HCT116 (cell line): ENCODE results near the gene HOXB3. TPM values are rescaled to one million over a fixed set of nuclear protein-coding genes. Genes with fewer than 3 reads are reported as not detected.

Experiments used
- ATAC-seq: fragments of 200-7000 bp; cut with Tn5 transposase; 2 replicates; pipeline ENCODE4 v1.9.1; 2020; ENCODE audit warnings: mild to moderate bottlenecking, moderate library complexity
- BruUV-seq: library from RNA; stranded (reverse); fragments of 400-500 nt; replicated peaks from 2 replicates; lab custom pipeline; 2021; lab: Mats Ljungman, UMichigan
- CTCF ChIA-PET: fragments of 300-600 bp; sonication (Branson Sonifier 250); formaldehyde crosslinking; loops from one replicate; lab custom pipeline; 2021; ENCODE audit warnings: antibody characterized with exemption; lab: Charles Lee
- POLR2A ChIA-PET: fragments of 300-600, 350-600 bp; sonication (Branson Sonifier 250); formaldehyde crosslinking; loops from one replicate; lab custom pipeline; 2021; ENCODE audit warnings: antibody characterized with exemption; lab: Charles Lee
- RAD21 ChIA-PET, 2 experiments: fragments of 300-600 bp; sonication (Branson Sonifier 250); formaldehyde crosslinking; loops; one replicate each; lab custom pipeline; 2023; ENCODE audit warnings: low total read pairs in 2 of 2; ENCODE audit not compliant: uncharacterized antibody in 2 of 2, unreplicated experiment in 2 of 2, low non-redundant PET in 1 of 2; lab: Charles Lee
- DNase-seq: peaks from one replicate; pipeline ENCODE4 v3.0.0-alpha.2; 2010; ENCODE audit warnings: low read depth, low spot score
- H2AFZ ChIP-seq: fragments of 200-600 bp; shearing (Covaris generic), sonication (generic); 2 replicates; pipeline ENCODE4 v1.6.1; 2017; ENCODE audit warnings: low read depth, mixed run types, mixed read lengths, antibody characterized with exemption, low read length; ENCODE audit not compliant: poor library complexity, severe bottlenecking
- H3K27ac ChIP-seq: 2 replicates; pipeline ENCODE4 v1.5.1; 2012; ENCODE audit warnings: low read depth, low read length
- H3K27me3 ChIP-seq: fragments of 200-600 bp; sonication (generic); 2 replicates; pipeline ENCODE4 v1.6.1; 2016; ENCODE audit warnings: mixed run types, low read length, mixed read lengths; ENCODE audit not compliant: insufficient read depth
- H3K36me3 ChIP-seq, 2 experiments: fragments of 200-500 bp in 1 of 2; fragments of 200-600 bp in 1 of 2; sonication (Bioruptor generic) in 1 of 2; sonication (generic) in 1 of 2; 2 replicates each; pipeline versions ENCODE4 v1.5.1 to v1.6.1; 2014 to 2016; ENCODE audit warnings: low read length in 2 of 2, inconsistent platforms in 1 of 2, mixed read lengths in 1 of 2, mixed run types in 1 of 2; ENCODE audit not compliant: insufficient read depth in 2 of 2, control insufficient read depth in 1 of 2
- H3K4me1 ChIP-seq, 2 experiments: fragments of 200-600 bp in 1 of 2; sonication (generic) in 1 of 2; 2 replicates each; pipeline versions ENCODE4 v1.5.1 to v1.6.1; 2012 to 2017; ENCODE audit warnings: low read length in 2 of 2, inconsistent platforms in 1 of 2, mild to moderate bottlenecking in 1 of 2, mixed read lengths in 1 of 2, mixed run types in 1 of 2, moderate library complexity in 1 of 2; ENCODE audit not compliant: insufficient read depth in 2 of 2, control insufficient read depth in 1 of 2
- H3K4me2 ChIP-seq: fragments of 200-600 bp; sonication (generic); 2 replicates; pipeline ENCODE4 v1.6.1; 2017; ENCODE audit warnings: mixed run types, low read length, mixed read lengths
- H3K4me3 ChIP-seq, 2 experiments: fragments of 200-600 bp in 1 of 2; sonication (generic) in 1 of 2; replicated peaks in 1 of 2; 2 replicates each; pipeline ENCODE4 v1.5.1; 2011 to 2016; ENCODE audit warnings: low read length in 2 of 2, control low read depth in 1 of 2, low read depth in 1 of 2, mild to moderate bottlenecking in 1 of 2, mixed read lengths in 1 of 2, mixed run types in 1 of 2
- H3K79me2 ChIP-seq: fragments of 200-600 bp; sonication (generic); 2 replicates; pipeline ENCODE4 v1.6.1; 2017; ENCODE audit warnings: mild to moderate bottlenecking, mixed run types, low read length, moderate library complexity, mixed read lengths; ENCODE audit not compliant: insufficient read depth
- H3K9ac ChIP-seq: fragments of 200-600 bp; sonication (generic); 2 replicates; pipeline ENCODE4 v1.6.1; 2016; ENCODE audit warnings: low read length, mixed read lengths
- H3K9me2 ChIP-seq: fragments of 200-600 bp; sonication (generic), shearing (Covaris generic); 2 replicates; pipeline ENCODE4 v1.6.1; 2017; ENCODE audit warnings: mixed run types, mild to moderate bottlenecking, moderate library complexity; ENCODE audit not compliant: insufficient read depth
- H3K9me3 ChIP-seq, 2 experiments: fragments of 200-500 bp in 1 of 2; fragments of 200-600 bp in 1 of 2; sonication (Bioruptor generic) in 1 of 2; sonication (generic) in 1 of 2; 2 replicates each; pipeline ENCODE4 v1.6.1; 2014 to 2017; ENCODE audit warnings: low read length in 2 of 2, mixed read lengths in 2 of 2, inconsistent platforms in 1 of 2, low read depth in 1 of 2, mild to moderate bottlenecking in 1 of 2, mixed run types in 1 of 2, moderate library complexity in 1 of 2; ENCODE audit not compliant: control insufficient read depth in 1 of 2, insufficient read depth in 1 of 2
- H4K20me1 ChIP-seq: fragments of 200-600 bp; sonication (generic), shearing (Covaris generic); 2 replicates; pipeline ENCODE4 v1.6.1; 2017; ENCODE audit warnings: mixed run types, mild to moderate bottlenecking, moderate library complexity; ENCODE audit not compliant: insufficient read depth
- CBX3 ChIP-seq: IDR thresholded peaks from 2 replicates; pipeline ENCODE4 v1.6.1; 2012; ENCODE audit warnings: low read depth
- EGR1 ChIP-seq: IDR thresholded peaks from 2 replicates; pipeline ENCODE4 v1.6.1; 2012; ENCODE audit warnings: low read depth
- JUND ChIP-seq: IDR thresholded peaks from 2 replicates; pipeline ENCODE4 v1.6.1; 2012
- POLR2A ChIP-seq: IDR thresholded peaks from 2 replicates; pipeline ENCODE4 v1.7.0; 2011; ENCODE audit warnings: borderline replicate concordance; ENCODE audit not compliant: insufficient read depth, insufficient read length; ENCODE audit errors: extremely low read depth
- POLR2AphosphoS5 ChIP-seq: IDR thresholded peaks from 2 replicates; pipeline ENCODE4 v1.6.1; 2011; ENCODE audit warnings: mild to moderate bottlenecking, low read depth, low read length, moderate library complexity
- RAD21 ChIP-seq: IDR thresholded peaks from 2 replicates; pipeline ENCODE4 v1.6.1; 2012; ENCODE audit warnings: low read depth, mild to moderate bottlenecking
- TCF7L2 ChIP-seq: IDR thresholded peaks from 2 replicates; pipeline ENCODE4 v1.7.0; 2011; ENCODE audit warnings: borderline replicate concordance, inconsistent platforms; ENCODE audit not compliant: insufficient read depth, insufficient read length; ENCODE audit errors: extremely low read depth
- intact Hi-C: fragments of 100-400 bp; cut with micrococcal nuclease; formaldehyde crosslinking; loops from 2 replicates; pipeline ENCODE4 v1.10.0; 2022
- total RNA-seq: library from RNA; stranded (reverse); gene quantifications from one replicate; pipeline ENCODE4 v1.2.1, GENCODE V29; 2021; ENCODE audit not compliant: unreplicated experiment
- TF ChIP-seq, protein P1 (sequence below): IDR thresholded peaks from 2 replicates; pipeline ENCODE4 v1.6.1; 2012
- TF ChIP-seq, protein P2 (sequence below): IDR thresholded peaks from 2 replicates; pipeline ENCODE4 v1.6.1; 2011; ENCODE audit warnings: mild to moderate bottlenecking, low read length, moderate library complexity; ENCODE audit not compliant: insufficient replicate concordance; ENCODE audit errors: extremely low read depth

The HOXB3 gene
- total RNA-seq, 1 experiment from 2014 or later: 19.8 TPM

DNA sequence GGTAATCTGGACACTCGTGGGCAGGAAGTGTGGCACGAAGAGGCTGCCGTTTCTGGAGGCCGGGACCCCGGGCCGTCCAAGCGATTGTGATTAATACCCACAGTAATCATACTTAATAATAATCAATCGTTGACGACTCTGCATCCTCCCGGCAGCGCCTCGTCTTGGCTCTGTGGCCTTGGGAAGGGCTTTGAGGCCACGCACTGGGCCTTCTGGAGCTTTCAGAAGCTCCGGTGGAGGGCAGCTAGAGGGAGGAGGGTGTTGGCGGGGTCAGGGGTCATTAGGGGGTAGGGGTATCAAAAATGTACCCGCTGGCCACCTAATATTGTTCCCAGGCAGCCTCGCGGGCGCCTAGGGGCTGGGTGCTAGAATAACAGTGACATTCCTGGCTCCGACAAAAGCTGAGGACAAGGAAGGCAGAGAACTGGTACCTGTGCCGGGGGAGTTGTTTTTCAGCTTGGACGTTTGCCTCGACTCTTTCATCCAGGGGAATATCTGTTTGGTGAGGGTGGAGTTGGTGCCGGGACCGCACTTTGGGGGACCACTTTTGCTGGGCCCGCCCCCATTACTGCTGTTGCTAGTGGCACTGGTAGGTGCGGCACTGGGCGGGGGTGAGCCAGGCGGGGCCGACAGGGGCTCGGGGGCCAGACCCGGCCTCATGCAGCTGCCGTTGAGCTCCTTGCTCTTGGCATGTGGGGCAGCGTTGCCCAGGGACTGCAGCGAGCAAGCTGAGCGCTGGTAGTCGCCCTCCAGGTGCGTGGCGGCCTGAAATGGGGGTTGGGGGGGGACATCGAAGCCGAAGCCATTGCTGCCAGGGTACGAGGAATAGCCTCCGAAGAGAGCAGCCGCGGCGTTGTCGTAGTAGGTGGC, 38.2 kb downstream of the HOXB3 start:
- Histone ChIP-seq H3K4me1 (peaks cover 0 to under 1% of the 10 kb centered on the region in 2 experiments; a peak in 1 of 4 replicates), H3K36me3 (peaks cover 0 to 4% of the 10 kb centered on the region in 2 experiments; a peak in 1 of 4 replicates), H4K20me1 (no peaks in the 10 kb centered on the region), H3K4me2 (no peak overlapping the region), H3K27ac (no peak overlapping the region), H3K9me3 (no peaks in the 10 kb centered on the region), H3K27me3 (no peaks in the 10 kb centered on the region), H3K79me2 (no peaks in the 10 kb centered on the region), H3K9ac (no peak overlapping the region), H3K9me2 (no peaks in the 10 kb centered on the region), H2AFZ (no peak overlapping the region), H3K4me3 (no peak overlapping the region)
- POLR2A ChIA-PET: no interaction called here
- CTCF ChIA-PET: no interaction called here
- RAD21 ChIA-PET: no interaction called here
- DNase-seq (no peak), ATAC-seq (no peak)
- TF ChIP-seq TCF7L2: no peak
- TF ChIP-seq, protein P1, sequence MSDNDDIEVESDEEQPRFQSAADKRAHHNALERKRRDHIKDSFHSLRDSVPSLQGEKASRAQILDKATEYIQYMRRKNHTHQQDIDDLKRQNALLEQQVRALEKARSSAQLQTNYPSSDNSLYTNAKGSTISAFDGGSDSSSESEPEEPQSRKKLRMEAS: no peak
- no peak for TF ChIP-seq POLR2A
- no peak for TF ChIP-seq EGR1
- no peak for TF ChIP-seq CBX3
- TF ChIP-seq JUND: no peak
- TF ChIP-seq RAD21: no peak
- no peak for TF ChIP-seq POLR2AphosphoS5
- TF ChIP-seq, protein P2, sequence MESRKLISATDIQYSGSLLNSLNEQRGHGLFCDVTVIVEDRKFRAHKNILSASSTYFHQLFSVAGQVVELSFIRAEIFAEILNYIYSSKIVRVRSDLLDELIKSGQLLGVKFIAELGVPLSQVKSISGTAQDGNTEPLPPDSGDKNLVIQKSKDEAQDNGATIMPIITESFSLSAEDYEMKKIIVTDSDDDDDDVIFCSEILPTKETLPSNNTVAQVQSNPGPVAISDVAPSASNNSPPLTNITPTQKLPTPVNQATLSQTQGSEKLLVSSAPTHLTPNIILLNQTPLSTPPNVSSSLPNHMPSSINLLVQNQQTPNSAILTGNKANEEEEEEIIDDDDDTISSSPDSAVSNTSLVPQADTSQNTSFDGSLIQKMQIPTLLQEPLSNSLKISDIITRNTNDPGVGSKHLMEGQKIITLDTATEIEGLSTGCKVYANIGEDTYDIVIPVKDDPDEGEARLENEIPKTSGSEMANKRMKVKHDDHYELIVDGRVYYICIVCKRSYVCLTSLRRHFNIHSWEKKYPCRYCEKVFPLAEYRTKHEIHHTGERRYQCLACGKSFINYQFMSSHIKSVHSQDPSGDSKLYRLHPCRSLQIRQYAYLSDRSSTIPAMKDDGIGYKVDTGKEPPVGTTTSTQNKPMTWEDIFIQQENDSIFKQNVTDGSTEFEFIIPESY: no peak
- BruUV-seq: no TSS peak
- intact Hi-C loops: no loop called here
